ENCODE results near the gene MYO3B.

DNA sequence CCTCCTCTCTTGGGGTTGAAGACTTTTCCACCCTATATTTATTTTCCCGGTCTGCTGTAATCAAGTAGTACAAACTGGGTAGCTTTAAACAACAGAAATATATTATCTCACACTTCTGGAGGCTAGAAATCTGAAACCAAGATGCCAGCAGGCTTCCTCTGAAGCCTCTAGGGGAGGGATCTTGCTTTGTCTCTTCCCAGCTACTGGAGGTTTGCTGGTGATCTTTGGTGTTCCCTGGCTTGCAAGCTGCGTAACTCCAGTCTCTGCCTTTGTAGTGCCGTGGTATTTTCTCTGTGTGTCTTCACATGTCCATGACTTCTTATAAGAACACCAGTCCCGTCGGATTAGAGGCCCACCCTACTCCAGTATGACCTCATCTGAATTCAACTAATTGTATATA is 44.4 kb downstream of the MYO3B start:
- TF ChIP-seq POLR2A (IDR thresholded peaks at IDR 0.05) (no peak), CTCF (IDR thresholded peaks at IDR 0.05) (no peak)
